SU-DHL-6 (cell line): Measurements from ENCODE around the gene PLCB1.

Experiments used
- H2AFZ ChIP-seq: fragments of 200-600 bp; sonication (generic); 2 replicates; pipeline ENCODE4 v1.6.1; 2014; ENCODE audit warnings: low read depth, mild to moderate bottlenecking, moderate library complexity, mixed read lengths, antibody characterized with exemption, low read length; ENCODE audit not compliant: severe bottlenecking
- H3F3A ChIP-seq: fragments of 200-600 bp; shearing (Covaris generic); 2 replicates; pipeline ENCODE4 v1.6.0; 2016; ENCODE audit warnings: antibody characterized with exemption, mild to moderate bottlenecking; ENCODE audit not compliant: insufficient read depth
- H3K27ac ChIP-seq: fragments of 200-600 bp; sonication (generic); 2 replicates; pipeline ENCODE4 v1.5.1; 2016; ENCODE audit warnings: low read depth, mild to moderate bottlenecking, low read length, moderate library complexity, mixed read lengths
- H3K27me3 ChIP-seq: fragments of 200-600 bp; sonication (generic), shearing (Covaris generic); 2 replicates; pipeline ENCODE4 v1.6.0; 2014; ENCODE audit warnings: mild to moderate bottlenecking, low read length
- H3K36me3 ChIP-seq: fragments of 200-600 bp; sonication (generic); 2 replicates; pipeline ENCODE4 v1.6.1; 2014; ENCODE audit warnings: mild to moderate bottlenecking, low read length, mixed read lengths
- H3K4me2 ChIP-seq: fragments of 300-600, 200-600 bp; shearing (Covaris generic), sonication (generic); 2 replicates; pipeline ENCODE4 v1.6.0; 2014; ENCODE audit warnings: low read length, low read depth, mild to moderate bottlenecking; ENCODE audit not compliant: poor library complexity, severe bottlenecking
- H3K4me3 ChIP-seq: fragments of 200-600 bp; sonication (generic); 2 replicates; pipeline ENCODE4 v1.5.1; 2014; ENCODE audit warnings: antibody characterized with exemption, low read length, mild to moderate bottlenecking, mixed read lengths; ENCODE audit not compliant: insufficient read depth, poor library complexity, severe bottlenecking
- H3K79me2 ChIP-seq: fragments of 200-600 bp; sonication (generic); 2 replicates; pipeline ENCODE4 v1.6.1; 2014; ENCODE audit warnings: mild to moderate bottlenecking, low read length, moderate library complexity; ENCODE audit not compliant: insufficient read depth
- H3K9ac ChIP-seq: fragments of 200-600 bp; sonication (generic); 2 replicates; pipeline ENCODE4 v1.7.0; 2014; ENCODE audit warnings: mild to moderate bottlenecking, low read length
- H3K9me2 ChIP-seq: fragments of 200-600 bp; sonication (generic); replicated peaks from 2 replicates; pipeline ENCODE4 v1.6.1; 2014; ENCODE audit warnings: low read length; ENCODE audit not compliant: insufficient read depth
- H3K9me3 ChIP-seq: fragments of 200-600 bp; sonication (generic); 2 replicates; pipeline ENCODE4 v1.6.1; 2014; ENCODE audit warnings: low read length, mixed read lengths; ENCODE audit not compliant: insufficient read depth
- H4K20me1 ChIP-seq: fragments of 200-600 bp; sonication (generic); 2 replicates; pipeline ENCODE4 v1.6.1; 2014; ENCODE audit warnings: low read depth, mild to moderate bottlenecking, antibody characterized with exemption, low read length, moderate library complexity, mixed read lengths
- CTCF ChIP-seq: fragments of 200-600 bp; sonication (generic); IDR thresholded peaks from one replicate; pipeline ENCODE4 v1.5.1; 2017; ENCODE audit warnings: antibody characterized with exemption, mild to moderate bottlenecking, low read length, moderate library complexity; ENCODE audit not compliant: insufficient read depth, poor library complexity, severe bottlenecking
- EZH2phosphoT487 ChIP-seq: fragments of 200-600 bp; sonication (generic), shearing (Covaris generic); conservative IDR thresholded peaks from 2 replicates; pipeline ENCODE4 v1.6.1; 2018; ENCODE audit warnings: mild to moderate bottlenecking, antibody characterized with exemption, low read length, moderate library complexity, mixed read lengths

Gene PLCB1

DNA sequence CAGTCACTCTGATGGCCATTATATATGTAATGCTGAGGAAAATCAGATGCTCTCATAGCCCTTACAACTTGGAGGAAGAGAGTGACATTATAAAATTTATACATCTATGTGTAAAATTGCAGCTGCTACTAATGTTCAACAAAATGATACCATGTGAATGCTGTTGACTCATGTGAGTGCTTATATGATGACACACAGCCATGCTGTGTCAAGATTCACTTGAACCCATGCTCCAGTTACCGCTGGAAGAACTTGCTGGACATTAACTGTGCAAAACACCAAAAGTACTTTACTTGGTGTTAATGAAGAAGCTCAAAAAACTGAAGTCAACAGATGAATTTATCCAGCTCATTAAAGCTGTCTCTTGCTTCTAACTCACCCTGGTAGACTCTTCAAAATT lies 617.9 kb downstream of the PLCB1 start:
- Histone ChIP-seq H3K36me3 (no peaks in the 10 kb centered on the region), H3K9me2 (no peaks in the 10 kb centered on the region), H3K27ac (no peak overlapping the region), H3K9me3 (no peaks in the 10 kb centered on the region), H3K9ac (no peak overlapping the region), H3K79me2 (no peaks in the 10 kb centered on the region), H3F3A (no peaks in the 10 kb centered on the region), H3K4me3 (no peak overlapping the region), H4K20me1 (no peaks in the 10 kb centered on the region), H2AFZ (no peak overlapping the region), H3K27me3 (no peaks in the 10 kb centered on the region), H3K4me2 (no peak overlapping the region)
- TF ChIP-seq CTCF (no peak), EZH2phosphoT487 (no peak)

DNA sequence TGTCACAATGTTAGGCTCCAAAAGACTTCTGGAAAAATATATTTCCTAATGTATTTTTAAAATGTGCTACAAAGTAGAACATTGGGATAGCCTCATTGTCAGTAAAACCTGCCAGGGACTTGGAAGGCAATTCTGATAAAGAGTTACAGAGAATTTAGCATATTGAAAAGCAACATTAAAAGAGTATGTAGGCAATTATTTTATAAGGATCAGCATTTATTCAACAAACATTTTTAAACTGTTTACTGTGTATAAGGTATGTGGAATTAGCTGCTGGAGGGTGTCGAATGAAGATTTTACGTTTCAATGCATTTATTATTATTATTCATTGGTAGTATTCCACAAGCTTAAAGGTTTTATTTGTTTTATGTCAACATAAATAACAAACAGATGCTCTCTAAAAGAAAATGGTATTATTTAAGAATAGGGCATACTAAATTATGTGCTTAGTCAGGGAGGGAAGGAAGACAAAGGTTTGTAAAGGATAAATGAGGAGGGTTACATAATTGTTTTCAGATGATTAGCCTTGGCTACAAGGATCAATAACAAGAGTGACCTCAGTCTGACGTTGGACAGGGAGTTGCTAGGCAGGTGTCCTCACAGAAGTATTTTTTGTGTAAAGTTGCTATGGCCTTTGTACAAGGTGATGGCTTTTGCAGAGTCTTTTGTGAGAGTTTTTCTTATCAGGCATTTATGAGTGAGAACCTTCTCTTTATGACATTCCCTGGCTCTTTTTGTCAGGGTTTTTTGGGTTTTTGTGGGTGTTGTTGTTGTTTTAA lies 623.5 kb downstream of the PLCB1 start:
- Histone ChIP-seq H3K9me3 (no peaks in the 10 kb centered on the region), H3K79me2 (no peaks in the 10 kb centered on the region), H3K9me2 (no peaks in the 10 kb centered on the region), H3K9ac (no peak overlapping the region), H2AFZ (no peak overlapping the region), H3K27ac (no peak overlapping the region), H4K20me1 (no peaks in the 10 kb centered on the region), H3K36me3 (no peaks in the 10 kb centered on the region), H3K27me3 (no peaks in the 10 kb centered on the region), H3K4me2 (no peak overlapping the region), H3K4me3 (no peak overlapping the region), H3F3A (no peaks in the 10 kb centered on the region)
- TF ChIP-seq CTCF (no peak), EZH2phosphoT487 (no peak)

GRCh38 chr20:8756410-8756809 lies 624.3 kb downstream of the PLCB1 start:
- Histone ChIP-seq H3K9me3 (no peaks in the 10 kb centered on the region), H3K9ac (no peak overlapping the region), H4K20me1 (no peaks in the 10 kb centered on the region), H3K4me3 (no peak overlapping the region), H3K27me3 (no peaks in the 10 kb centered on the region), H3K27ac (no peak overlapping the region), H3K79me2 (no peaks in the 10 kb centered on the region), H2AFZ (no peak overlapping the region), H3K4me2 (no peak overlapping the region), H3K9me2 (no peaks in the 10 kb centered on the region), H3K36me3 (no peaks in the 10 kb centered on the region), H3F3A (no peaks in the 10 kb centered on the region)
- TF ChIP-seq EZH2phosphoT487 = no peak
- TF ChIP-seq CTCF = no peak
